NOMO-1 treated with DMSO at 0.1 percent for 48 hours (cell line): ENCODE data around the gene TFF2.

Source experiments
- DNase-seq: peaks from one replicate; lab custom pipeline; 2025; ENCODE audit not compliant: unreplicated experiment; lab: John Stamatoyannopoulos, UW

Gene TFF2

GRCh38 chr21:42384156-42384945 is 33.6 kb upstream of the TFF2 start:
- DNase-seq = no peak

- DNase-seq = no peak
These were observed 32.5 kb upstream of the TFF2 start for GRCh38 chr21:42383331-42383730.

GRCh38 chr21:42382915-42383314 is 32.1 kb upstream of the TFF2 start:
- DNase-seq = no peak

- DNase-seq = peak; percentile 37
These were observed 30.7 kb upstream of the TFF2 start for GRCh38 chr21:42381347-42381984.

DNA sequence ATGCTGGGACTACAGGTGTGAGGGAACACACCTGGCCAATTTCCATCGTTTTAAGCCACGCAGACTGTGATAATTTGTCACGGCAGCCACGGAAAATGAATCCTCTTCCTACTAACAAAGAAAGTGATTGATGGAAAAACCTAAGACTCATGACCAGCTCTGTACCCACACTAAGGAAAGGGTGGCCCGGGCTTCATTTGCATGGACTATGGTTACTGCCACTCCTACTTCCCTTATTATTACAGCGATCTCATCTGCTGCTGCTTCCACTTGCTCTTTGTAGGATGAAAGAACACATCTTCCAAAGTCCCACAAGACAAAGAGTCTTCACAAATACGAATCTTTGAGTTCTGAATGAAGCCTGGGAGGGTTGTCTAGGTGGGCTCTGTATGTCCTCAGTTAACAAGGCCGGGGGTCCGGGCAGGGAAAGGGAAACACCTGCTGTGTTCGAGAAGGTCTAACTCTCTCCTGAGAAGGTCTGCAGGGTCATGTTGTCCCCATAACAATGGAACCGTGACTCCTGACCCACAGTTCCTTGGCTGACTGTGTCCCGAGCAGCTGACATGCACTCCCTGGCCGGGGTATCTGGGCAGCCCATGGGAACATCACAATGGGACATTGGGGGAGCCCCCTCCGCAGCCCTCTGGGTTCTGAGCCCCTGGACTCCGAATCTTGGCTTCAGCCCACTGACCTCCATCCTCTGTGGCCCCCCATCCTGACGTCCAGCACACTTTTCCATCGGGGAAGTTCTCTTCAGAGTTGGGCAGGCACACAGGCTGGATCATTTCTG is 28.8 kb upstream of the TFF2 start:
- DNase-seq = no peak

DNA sequence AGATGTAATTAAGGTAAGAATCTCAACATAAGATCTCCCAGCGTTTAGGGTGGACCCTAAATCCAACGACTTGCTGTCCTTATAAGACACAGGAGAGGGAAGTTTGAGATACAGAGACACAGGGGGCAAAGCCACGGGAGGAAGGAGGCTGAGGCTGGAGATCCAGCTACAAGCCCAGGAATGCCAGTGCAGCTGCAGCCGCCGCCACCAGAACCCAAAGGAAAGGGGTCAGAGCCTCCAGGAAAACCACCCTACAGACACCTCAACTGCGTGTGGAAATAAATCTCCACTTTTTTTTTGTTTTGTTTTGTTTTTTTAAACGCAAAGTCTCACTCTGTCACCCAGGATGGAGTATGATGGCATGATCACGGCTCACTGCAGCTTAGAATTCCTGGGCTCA is 27.6 kb upstream of the TFF2 start:
- DNase-seq = no peak

DNA sequence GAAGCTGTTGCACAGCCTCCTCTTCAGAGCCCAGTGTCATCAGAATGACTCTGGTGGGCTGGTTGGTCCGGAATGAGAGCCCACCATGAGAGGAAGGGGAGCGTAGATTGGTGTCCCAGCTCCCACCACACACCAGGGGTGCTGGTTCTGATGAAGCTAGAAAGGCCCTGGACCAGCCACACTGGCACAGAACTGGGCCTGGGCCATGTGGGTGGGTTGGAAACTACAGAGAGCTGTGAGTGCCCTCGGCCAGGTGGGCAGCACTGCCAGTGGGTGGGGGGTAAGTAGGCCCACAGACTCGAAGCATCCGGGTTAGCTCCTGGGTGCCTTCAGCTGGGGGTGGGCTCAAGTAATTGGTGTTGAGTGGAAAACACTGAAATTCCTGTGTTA is 27.2 kb upstream of the TFF2 start:
- no peak for DNase-seq

DNA sequence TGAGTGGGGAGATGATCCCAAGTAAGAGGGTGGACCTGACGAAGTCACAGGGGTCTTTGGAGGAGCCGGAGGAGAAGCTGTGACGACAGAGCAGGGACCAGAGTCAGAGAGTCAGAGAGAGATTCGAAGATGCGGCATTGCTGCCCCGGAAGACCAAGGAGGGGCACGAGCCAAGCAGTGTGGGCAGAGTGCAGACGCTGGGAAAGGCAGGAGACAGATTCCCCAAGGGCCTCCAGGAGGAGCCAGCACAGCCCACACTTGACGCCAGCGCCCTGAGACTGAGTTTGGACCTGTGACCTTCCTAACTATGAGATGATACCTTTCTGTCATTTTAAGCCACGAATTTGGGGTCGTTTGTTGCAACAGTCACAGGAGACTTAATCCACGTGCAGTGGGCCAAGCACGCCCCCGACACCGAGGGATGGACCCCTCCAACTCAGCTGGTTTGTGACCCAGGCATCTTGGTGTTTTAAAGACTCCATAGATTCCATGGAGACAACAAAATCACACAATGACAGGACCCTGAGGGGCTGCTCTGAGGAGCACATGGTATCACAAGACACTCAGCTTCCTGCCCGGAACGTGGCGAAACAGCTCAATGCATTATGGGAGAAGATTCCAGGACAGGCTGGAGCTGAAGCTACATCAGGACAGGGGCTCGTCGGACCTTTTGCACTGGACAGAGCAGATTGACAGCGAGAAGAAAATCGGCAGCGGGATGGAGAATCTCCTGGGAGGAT is 26.6 kb upstream of the TFF2 start:
- no peak for DNase-seq

DNA sequence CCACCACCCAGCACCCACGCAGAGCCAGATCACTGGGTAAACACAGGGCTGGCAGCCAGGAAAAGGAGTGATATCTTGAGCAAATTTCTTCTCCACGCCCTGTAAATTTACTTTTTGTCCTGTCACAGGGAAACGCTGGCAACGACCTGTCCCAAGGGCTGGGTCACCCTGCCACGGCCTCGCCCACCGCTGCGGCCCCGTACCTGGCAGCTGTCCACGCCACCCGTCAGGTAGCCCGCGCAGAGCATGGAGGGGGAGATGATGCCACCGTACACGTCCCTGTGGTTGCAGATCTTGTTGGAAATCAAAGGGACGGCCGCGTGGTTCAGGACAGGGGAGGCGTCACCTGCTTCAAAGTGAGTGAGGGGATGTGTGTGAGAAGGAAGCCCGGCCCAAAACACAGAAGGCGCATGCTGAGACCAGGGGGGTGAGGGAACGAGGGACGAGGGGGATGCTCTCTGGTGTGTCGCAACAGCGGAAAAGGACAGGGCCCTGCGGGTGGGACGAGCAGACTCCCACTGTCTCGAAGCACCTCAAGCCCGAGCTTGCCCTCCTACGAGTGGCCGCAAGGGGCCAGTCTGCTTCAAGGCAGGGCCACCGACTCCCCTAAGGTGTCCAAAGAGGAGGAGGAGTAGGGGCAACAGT is 25.7 kb upstream of the TFF2 start:
- DNase-seq = no peak

DNA sequence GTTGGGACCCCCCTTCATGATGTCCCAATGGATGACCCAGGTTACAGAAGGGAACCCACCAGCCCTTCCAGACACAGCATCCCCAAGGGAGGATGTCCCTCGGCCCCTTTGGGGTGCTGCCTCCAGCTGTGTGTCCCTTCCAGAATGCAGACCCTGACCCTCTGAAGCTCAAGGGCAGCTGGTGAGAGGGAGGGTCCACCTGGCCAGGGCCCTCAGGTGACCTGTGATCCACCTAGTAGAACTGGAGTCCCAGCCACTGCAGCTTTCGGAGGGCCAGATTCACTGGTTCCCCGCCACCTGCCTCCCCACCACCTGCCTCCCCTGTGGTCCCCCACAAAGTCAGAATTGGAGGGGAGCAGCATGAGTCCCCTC is 25.2 kb upstream of the TFF2 start:
- DNase-seq = no peak

- no peak for DNase-seq
These were observed 24.7 kb upstream of the TFF2 start for GRCh38 chr21:42375506-42375905.

GRCh38 chr21:42374864-42375499 is 24.2 kb upstream of the TFF2 start:
- DNase-seq = no peak

DNA sequence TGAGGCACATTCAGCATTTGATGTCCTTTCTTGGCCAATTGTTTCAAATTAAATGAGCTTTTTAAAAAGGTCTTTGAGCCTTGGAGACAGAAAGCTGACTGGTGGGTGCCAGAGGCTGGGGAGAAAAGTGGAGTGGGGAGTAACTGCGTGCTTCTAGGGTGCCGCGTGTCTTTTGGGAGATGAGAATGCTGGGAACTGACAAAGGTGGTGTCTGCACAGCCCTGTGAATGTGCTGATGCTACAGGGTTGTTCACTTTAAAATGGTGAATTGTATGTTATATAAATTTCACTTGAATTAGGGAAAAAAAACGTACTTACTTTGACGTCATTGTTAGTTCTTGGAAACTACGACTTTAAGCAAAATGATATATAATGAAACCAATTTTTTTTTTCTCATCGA is 23.7 kb upstream of the TFF2 start:
- no peak for DNase-seq

- no peak for DNase-seq
These were observed 23.2 kb upstream of the TFF2 start for GRCh38 chr21:42373908-42374455.

- DNase-seq = no peak
These were observed 22.6 kb upstream of the TFF2 start for GRCh38 chr21:42373196-42373907.

DNA sequence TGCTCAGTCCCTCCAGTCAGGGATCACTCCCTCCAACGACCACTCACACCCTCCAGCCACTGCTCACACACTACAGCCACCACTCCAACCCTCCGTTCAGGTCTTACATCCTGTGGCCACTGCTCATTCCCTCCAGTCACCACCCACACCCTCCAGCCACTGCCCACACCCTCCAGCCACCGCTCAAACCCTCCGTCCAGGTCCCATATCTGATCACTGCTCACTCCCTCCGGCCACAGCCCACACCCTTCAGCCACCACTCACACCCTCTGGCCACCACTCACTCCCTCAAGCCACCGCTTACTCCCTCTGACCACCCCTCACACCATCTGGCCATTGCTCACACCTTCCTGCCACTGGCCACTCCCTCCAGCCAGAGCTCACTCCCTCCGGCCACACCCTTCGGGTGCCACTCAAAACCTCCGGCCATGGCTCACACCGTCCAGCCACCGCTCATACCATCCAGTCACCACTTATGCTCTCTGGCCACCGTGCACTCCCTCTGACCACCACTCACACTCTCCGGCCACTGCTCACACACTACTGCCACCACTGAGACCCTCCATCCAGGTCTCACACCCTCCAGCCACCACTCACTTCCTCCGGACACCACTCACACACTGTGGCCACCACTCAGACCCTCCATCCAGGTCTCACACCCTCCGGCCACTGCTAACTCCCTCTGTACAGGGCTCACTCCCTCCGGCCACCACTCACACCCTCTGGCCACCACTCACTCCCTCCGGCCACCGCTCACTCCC is 20.3 kb upstream of the TFF2 start:
- no peak for DNase-seq

GRCh38 chr21:42369821-42370220 is 19.0 kb upstream of the TFF2 start:
- DNase-seq = no peak

DNA sequence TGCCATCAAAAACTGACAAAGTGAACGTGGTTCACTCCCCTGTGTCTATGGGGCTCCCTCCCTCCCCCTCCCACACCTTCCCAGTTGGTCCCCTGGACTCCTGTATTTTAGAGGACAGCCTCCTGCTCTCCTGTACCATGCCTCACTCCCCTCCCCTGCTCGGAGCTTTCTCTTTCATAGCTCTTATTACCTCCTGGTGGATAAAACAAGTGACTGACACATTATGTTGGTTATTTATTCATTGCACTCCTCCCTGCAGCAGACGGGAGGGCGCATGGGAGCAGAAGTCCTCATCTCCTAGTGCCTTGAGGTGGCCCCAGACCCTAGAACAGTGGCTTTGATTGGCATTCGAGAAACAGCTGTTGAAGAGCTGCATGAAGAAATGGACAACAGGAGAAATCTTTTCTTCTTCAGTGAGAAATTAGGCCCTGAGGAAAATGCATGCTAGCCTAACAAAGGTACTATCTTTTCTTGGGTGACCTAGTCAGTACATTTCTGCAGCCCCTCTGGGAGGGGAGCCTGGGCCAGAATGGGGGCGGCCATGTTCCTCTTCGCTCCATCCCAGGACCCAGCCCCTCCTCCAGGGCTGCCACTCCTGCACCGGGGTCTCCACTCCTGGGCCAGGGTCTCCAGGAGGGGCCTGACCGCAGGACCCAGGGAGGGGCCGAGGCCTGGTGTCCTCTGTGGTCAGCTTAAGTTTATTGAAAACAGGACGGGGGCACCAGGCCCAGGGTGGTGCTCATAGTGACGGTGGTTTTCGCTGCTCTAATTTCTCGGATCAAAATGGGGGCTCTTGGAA is 16.8 kb upstream of the TFF2 start:
- no peak for DNase-seq
